Ramos (cell line): Measurements from ENCODE around the gene CLEC2A.

Source experiments
- in situ Hi-C: fragments of 300-500 bp; cut with MboI; formaldehyde crosslinking; loops from one replicate; pipeline ENCODE4 v1.14.3; 2022; ENCODE audit warnings: low sequenced_read_pairs; ENCODE audit not compliant: unreplicated experiment

Gene CLEC2A

GRCh38 chr12:9936591-9936990 is 4.4 kb upstream of the CLEC2A start:
- in situ Hi-C loops = no loop called here

GRCh38 chr12:9935026-9935425 is 2.9 kb upstream of the CLEC2A start:
- in situ Hi-C loops = no loop called here

- in situ Hi-C loops = no loop called here
These were observed 1.8 kb upstream of the CLEC2A start for GRCh38 chr12:9933958-9934357.

- in situ Hi-C loops = no loop called here
These were observed 925 bp downstream of the CLEC2A start for GRCh38 chr12:9931245-9931644.

GRCh38 chr12:9928607-9929006 is 3.6 kb downstream of the CLEC2A start:
- in situ Hi-C loops = loop anchor here (10.0 kb wide), 1 partner anchor 104 kb away; the partner anchor contains the start of gene KLRF1

- in situ Hi-C loops = loop anchor here (10.0 kb wide), 1 partner anchor 102 kb away; the partner anchor contains the start of gene KLRF1
These were observed 5.3 kb downstream of the CLEC2A start for GRCh38 chr12:9926876-9927275.

- in situ Hi-C loops = loop anchor here (10.0 kb wide), 1 partner anchor 101 kb away; the partner anchor contains the start of gene KLRF1
These were observed 6.3 kb downstream of the CLEC2A start for GRCh38 chr12:9925705-9926393.

- in situ Hi-C loops = loop anchor here (10.0 kb wide), 1 partner anchor 98 kb away; the partner anchor contains the start of gene KLRF1
These were observed 9.7 kb downstream of the CLEC2A start for GRCh38 chr12:9922429-9922828.

GRCh38 chr12:9920451-9920850 is 11.7 kb downstream of the CLEC2A start:
- in situ Hi-C loops = loop anchor here (10.0 kb wide), 1 partner anchor 96 kb away; the partner anchor contains the start of gene KLRF1

GRCh38 chr12:9919443-9919842 is 12.7 kb downstream of the CLEC2A start:
- in situ Hi-C loops = no loop called here

GRCh38 chr12:9911708-9912107 is 20.5 kb downstream of the CLEC2A start:
- in situ Hi-C loops = no loop called here

GRCh38 chr12:9910716-9911421 is 21.3 kb downstream of the CLEC2A start:
- in situ Hi-C loops = no loop called here

- in situ Hi-C loops = no loop called here
These were observed 22.4 kb downstream of the CLEC2A start for GRCh38 chr12:9909724-9910123.

- in situ Hi-C loops = no loop called here
These were observed 23.8 kb downstream of the CLEC2A start for GRCh38 chr12:9908350-9908749.

GRCh38 chr12:9907769-9908168 is 24.4 kb downstream of the CLEC2A start:
- in situ Hi-C loops = no loop called here

GRCh38 chr12:9906873-9907272 is 25.3 kb downstream of the CLEC2A start:
- in situ Hi-C loops = no loop called here

GRCh38 chr12:9902539-9903228 is 29.5 kb downstream of the CLEC2A start:
- in situ Hi-C loops = no loop called here

- in situ Hi-C loops = no loop called here
These were observed 31.2 kb downstream of the CLEC2A start for GRCh38 chr12:9900930-9901329.

GRCh38 chr12:9899209-9899608 is 33.0 kb downstream of the CLEC2A start:
- in situ Hi-C loops = no loop called here

- in situ Hi-C loops = no loop called here
These were observed 34.6 kb downstream of the CLEC2A start for GRCh38 chr12:9897535-9897934.
